HEK293T (cell line): ENCODE measurements around the gene ZNF385C.
"Not testable (repeated sequence)": the region's sequence is repeated elsewhere in the genome, so short reads cannot be mapped to it uniquely, and the experiment has no call there.

Experiments
- CTCF ChIA-PET: fragments of 350-600 bp; formaldehyde crosslinking; extraction: SDS; loops from one replicate; lab custom pipeline; 2021; ENCODE audit warnings: antibody characterized with exemption, inconsistent platforms; lab: Yijun Ruan, JAX
- POLR2A ChIA-PET: fragments of 350-600 bp; formaldehyde crosslinking; extraction: SDS; loops from one replicate; lab custom pipeline; 2020; ENCODE audit warnings: antibody characterized with exemption, inconsistent platforms; lab: Yijun Ruan, JAX
- DNase-seq: peaks from one replicate; pipeline ENCODE4 v3.0.0; 2012; ENCODE audit warnings: mixed read lengths; ENCODE audit errors: extremely low spot score
- BHLHE40 ChIP-seq: fragments of 450-650 bp; IDR thresholded peaks from 2 replicates; pipeline ENCODE4 v1.6.1; 2016; ENCODE audit warnings: mild to moderate bottlenecking, moderate library complexity, borderline replicate concordance
- CTBP1 ChIP-seq: fragments of 450-650 bp; IDR thresholded peaks from 2 replicates; pipeline ENCODE4 v1.6.1; 2016; ENCODE audit warnings: borderline replicate concordance
- ELF4 ChIP-seq: fragments of 450-650 bp; IDR thresholded peaks from 2 replicates; pipeline ENCODE4 v1.6.1; 2017; ENCODE audit warnings: antibody characterized with exemption
- FOXA1 ChIP-seq: fragments of 450-650 bp; IDR thresholded peaks from 2 replicates; pipeline ENCODE4 v1.6.1; 2016; ENCODE audit warnings: mild to moderate bottlenecking
- FOXK2 ChIP-seq: fragments of 450-650 bp; IDR thresholded peaks from 2 replicates; pipeline ENCODE4 v1.6.1; 2016; ENCODE audit warnings: mild to moderate bottlenecking
- FOXM1 ChIP-seq: fragments of 450-650 bp; IDR thresholded peaks from 2 replicates; pipeline ENCODE4 v1.6.1; 2017; ENCODE audit warnings: mild to moderate bottlenecking, borderline replicate concordance
- HDGF ChIP-seq: fragments of 450-650 bp; IDR thresholded peaks from 2 replicates; pipeline ENCODE4 v1.6.1; 2017; ENCODE audit warnings: antibody characterized with exemption, borderline replicate concordance
- L3MBTL2 ChIP-seq: fragments of 450-650 bp; conservative IDR thresholded peaks from 2 replicates; pipeline ENCODE4 v1.6.1; 2016; ENCODE audit warnings: mild to moderate bottlenecking
- LEF1 ChIP-seq: fragments of 450-650 bp; IDR thresholded peaks from 2 replicates; pipeline ENCODE4 v1.6.1; 2017; ENCODE audit warnings: mild to moderate bottlenecking, borderline replicate concordance
- NFRKB ChIP-seq: fragments of 450-650 bp; IDR thresholded peaks from 2 replicates; pipeline ENCODE4 v1.6.1; 2016; ENCODE audit warnings: mild to moderate bottlenecking, moderate library complexity
- PKNOX1 ChIP-seq: fragments of 450-650 bp; IDR thresholded peaks from 2 replicates; pipeline ENCODE4 v1.6.1; 2016
- SP1 ChIP-seq: fragments of 450-650 bp; IDR thresholded peaks from 2 replicates; pipeline ENCODE4 v1.6.1; 2017
- SUZ12 ChIP-seq: fragments of 450-650 bp; IDR thresholded peaks from 2 replicates; pipeline ENCODE4 v1.6.1; 2016; ENCODE audit warnings: mild to moderate bottlenecking
- TARDBP ChIP-seq: fragments of 450-650 bp; IDR thresholded peaks from 2 replicates; pipeline ENCODE4 v1.6.1; 2016
- ZNF384 ChIP-seq: fragments of 450-650 bp; IDR thresholded peaks from 2 replicates; pipeline ENCODE4 v1.6.1; 2016

ZNF385C gene

GRCh38 chr17:42097691-42098631 lies at the start of gene ZNF385C:
Gene ZNF385C (minus strand): TSS chr17:42098473. CDS start chr17:42063056, 35,417 bp downstream.
- DNase-seq = no peak
- POLR2A ChIA-PET = interaction anchor here (1.0 to 2.2 kb wide), 4 partner anchors 11 to 81 kb away, joined by 3 to 14 read pairs (median 6); partner anchors contain the start of genes DNAJC7 and NKIRAS2
- CTCF ChIA-PET = interaction anchor here (0.6 to 2.2 kb wide), 7 partner anchors 9 to 61 kb away, joined by 3 to 11 read pairs (median 3); no protein-coding TSS in a partner anchor
- no peak for TF ChIP-seq SUZ12
- TF ChIP-seq FOXK2 = no peak
- TF ChIP-seq LEF1 = no peak
- no peak for TF ChIP-seq BHLHE40
- TF ChIP-seq HDGF = no peak
- TF ChIP-seq PKNOX1 = no peak
- TF ChIP-seq L3MBTL2 = no peak
- TF ChIP-seq FOXA1 = no peak
- no peak for TF ChIP-seq ELF4
- no peak for TF ChIP-seq SP1

GRCh38 chr17:42146911-42147607 lies 48.8 kb upstream of the ZNF385C start:
- DNase-seq = no peak
- no peak for TF ChIP-seq FOXM1
- TF ChIP-seq HDGF = no peak
- TF ChIP-seq NFRKB = no peak
- no peak for TF ChIP-seq BHLHE40
- no peak for TF ChIP-seq FOXK2
- no peak for TF ChIP-seq TARDBP
- TF ChIP-seq FOXA1 = no peak
- no peak for TF ChIP-seq CTBP1
- TF ChIP-seq SUZ12 = no peak
- no peak for TF ChIP-seq ZNF384
- POLR2A ChIA-PET = no interaction called here
- CTCF ChIA-PET = interaction anchor here (0.5 to 0.6 kb wide), 2 partner anchors 63 to 174 kb away, joined by 3 read pairs; no protein-coding TSS in a partner anchor

GRCh38 chr17:42143138-42143537 lies 44.9 kb upstream of the ZNF385C start:
- not testable (repeated sequence) for DNase-seq
- CTCF ChIA-PET = interaction anchor here (0.9 kb wide), 1 partner anchor 11 kb away, joined by 5 read pairs; no protein-coding TSS in a partner anchor
- POLR2A ChIA-PET = interaction anchor here (0.9 to 1.8 kb wide), 3 partner anchors 11 to 126 kb away, joined by 4 to 6 read pairs (median 6); partner anchors contain the start of genes DNAJC7 and KAT2A

GRCh38 chr17:42142371-42142896 lies 44.2 kb upstream of the ZNF385C start:
- no peak for DNase-seq
- TF ChIP-seq PKNOX1 = no peak
- no peak for TF ChIP-seq FOXA1
- TF ChIP-seq L3MBTL2 = no peak
- no peak for TF ChIP-seq TARDBP
- TF ChIP-seq ELF4 = no peak
- TF ChIP-seq CTBP1 = no peak
- ChIA-PET POLR2A (interaction anchor here (0.9 to 1.8 kb wide), 3 partner anchors 12 to 125 kb away, joined by 4 to 6 read pairs (median 6); partner anchors contain the start of genes DNAJC7 and KAT2A), CTCF (interaction anchor here (0.9 kb wide), 1 partner anchor 11 kb away, joined by 5 read pairs; no protein-coding TSS in a partner anchor)

GRCh38 chr17:42141382-42141781 lies 43.1 kb upstream of the ZNF385C start:
- POLR2A ChIA-PET = no interaction called here
- TF ChIP-seq ELF4 (no peak), TARDBP (no peak), SUZ12 (no peak), BHLHE40 (no peak), CTBP1 (no peak), FOXM1 (no peak)
- CTCF ChIA-PET = no interaction called here
- DNase-seq = no peak

GRCh38 chr17:42140690-42141089 lies 42.4 kb upstream of the ZNF385C start:
- CTCF ChIA-PET, POLR2A ChIA-PET, DNase-seq: not testable (repeated sequence)
